Measurements from ENCODE around the gene ANKRD16.

GRCh38 chr10:5935628-5936027 is 45.9 kb upstream of the ANKRD16 start:
- TF ChIP-seq CTCF (IDR thresholded peaks at IDR 0.05) (no peak), POLR2A (IDR thresholded peaks at IDR 0.05) (no peak)
